Endothelial cell of umbilical vein (primary cell): Measurements from ENCODE around the gene VCL.

Experiments
- EZH2 ChIP-seq: IDR thresholded peaks from 2 replicates; pipeline ENCODE4 v1.6.1; 2012; ENCODE audit warnings: borderline replicate concordance, low read depth, mild to moderate bottlenecking, moderate library complexity, low read length, inconsistent platforms; ENCODE audit not compliant: severe bottlenecking
- FOS ChIP-seq: IDR thresholded peaks from 2 replicates; pipeline ENCODE4 v1.6.1; 2011; ENCODE audit warnings: mild to moderate bottlenecking, low read length, moderate library complexity, borderline replicate concordance; ENCODE audit not compliant: insufficient read depth
- JUN ChIP-seq: IDR thresholded peaks from 2 replicates; pipeline ENCODE4 v1.6.1; 2011; ENCODE audit warnings: borderline replicate concordance, low read depth; ENCODE audit not compliant: insufficient read length, insufficient read depth
- MYC ChIP-seq: IDR thresholded peaks from one replicate; pipeline ENCODE4 v1.6.1; 2011; ENCODE audit warnings: mild to moderate bottlenecking, low read depth, low read length
- POLR2A ChIP-seq: IDR thresholded peaks from 2 replicates; pipeline ENCODE4 v1.6.1; 2012; ENCODE audit warnings: low read depth, mild to moderate bottlenecking, control low read depth, low read length
- POLR2AphosphoS5 ChIP-seq: IDR thresholded peaks from 2 replicates; pipeline ENCODE4 v1.6.1; 2012; ENCODE audit warnings: low read depth, mild to moderate bottlenecking, control low read depth, low read length, moderate library complexity; ENCODE audit not compliant: insufficient read depth
- TF ChIP-seq, protein P1 (sequence below), 2 donors: IDR thresholded peaks; 1 replicate in 1 of 2; 2 replicates in 1 of 2; pipeline ENCODE4 v1.5.1; 2011; ENCODE audit warnings: low read length in 2 of 2, mild to moderate bottlenecking in 2 of 2, moderate library complexity in 2 of 2, control low read depth in 1 of 2, inconsistent platforms in 1 of 2, low read depth in 1 of 2; ENCODE audit not compliant: insufficient read depth in 1 of 2; ENCODE audit errors: extremely low read depth in 1 of 2
- TF ChIP-seq, protein P2 (sequence below): IDR thresholded peaks from 2 replicates; pipeline ENCODE4 v1.6.1; 2011; ENCODE audit not compliant: insufficient read depth, insufficient read length

DNA sequence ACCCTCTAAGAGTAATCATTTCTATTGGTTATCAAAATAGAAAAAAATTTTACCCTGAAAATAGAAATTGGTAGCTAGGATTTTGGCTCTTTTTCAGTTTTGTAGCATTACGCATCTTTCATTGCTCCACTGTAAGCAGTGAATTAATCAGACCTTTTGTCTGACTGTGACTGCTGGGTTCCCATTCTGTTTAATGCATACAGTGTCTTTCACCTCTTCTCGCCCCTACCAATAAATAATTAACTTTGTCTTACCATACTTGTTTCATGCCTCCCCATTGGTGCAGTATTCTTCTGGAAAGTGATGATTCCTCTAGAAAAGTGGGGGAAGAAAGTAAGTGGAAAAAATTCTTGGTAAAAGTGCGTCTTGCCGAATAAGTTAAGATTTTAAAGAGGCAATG lies 79.5 kb downstream of the VCL start:
- TF ChIP-seq, protein P1, sequence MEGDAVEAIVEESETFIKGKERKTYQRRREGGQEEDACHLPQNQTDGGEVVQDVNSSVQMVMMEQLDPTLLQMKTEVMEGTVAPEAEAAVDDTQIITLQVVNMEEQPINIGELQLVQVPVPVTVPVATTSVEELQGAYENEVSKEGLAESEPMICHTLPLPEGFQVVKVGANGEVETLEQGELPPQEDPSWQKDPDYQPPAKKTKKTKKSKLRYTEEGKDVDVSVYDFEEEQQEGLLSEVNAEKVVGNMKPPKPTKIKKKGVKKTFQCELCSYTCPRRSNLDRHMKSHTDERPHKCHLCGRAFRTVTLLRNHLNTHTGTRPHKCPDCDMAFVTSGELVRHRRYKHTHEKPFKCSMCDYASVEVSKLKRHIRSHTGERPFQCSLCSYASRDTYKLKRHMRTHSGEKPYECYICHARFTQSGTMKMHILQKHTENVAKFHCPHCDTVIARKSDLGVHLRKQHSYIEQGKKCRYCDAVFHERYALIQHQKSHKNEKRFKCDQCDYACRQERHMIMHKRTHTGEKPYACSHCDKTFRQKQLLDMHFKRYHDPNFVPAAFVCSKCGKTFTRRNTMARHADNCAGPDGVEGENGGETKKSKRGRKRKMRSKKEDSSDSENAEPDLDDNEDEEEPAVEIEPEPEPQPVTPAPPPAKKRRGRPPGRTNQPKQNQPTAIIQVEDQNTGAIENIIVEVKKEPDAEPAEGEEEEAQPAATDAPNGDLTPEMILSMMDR (IDR thresholded peaks at IDR 0.05; ENCODE audit: extremely low read depth in 1 of 2, insufficient read depth in 1 of 2, low read depth in 1 of 2, low read length in 2 of 2): no peak
- TF ChIP-seq POLR2A: no peak
- TF ChIP-seq POLR2AphosphoS5: no peak
- TF ChIP-seq EZH2: no peak
- TF ChIP-seq JUN: no peak
- TF ChIP-seq MYC: no peak
- TF ChIP-seq FOS: no peak
- TF ChIP-seq, protein P2, sequence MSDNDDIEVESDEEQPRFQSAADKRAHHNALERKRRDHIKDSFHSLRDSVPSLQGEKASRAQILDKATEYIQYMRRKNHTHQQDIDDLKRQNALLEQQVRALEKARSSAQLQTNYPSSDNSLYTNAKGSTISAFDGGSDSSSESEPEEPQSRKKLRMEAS: no peak
